ENCODE data around the gene SYTL2.

DNA sequence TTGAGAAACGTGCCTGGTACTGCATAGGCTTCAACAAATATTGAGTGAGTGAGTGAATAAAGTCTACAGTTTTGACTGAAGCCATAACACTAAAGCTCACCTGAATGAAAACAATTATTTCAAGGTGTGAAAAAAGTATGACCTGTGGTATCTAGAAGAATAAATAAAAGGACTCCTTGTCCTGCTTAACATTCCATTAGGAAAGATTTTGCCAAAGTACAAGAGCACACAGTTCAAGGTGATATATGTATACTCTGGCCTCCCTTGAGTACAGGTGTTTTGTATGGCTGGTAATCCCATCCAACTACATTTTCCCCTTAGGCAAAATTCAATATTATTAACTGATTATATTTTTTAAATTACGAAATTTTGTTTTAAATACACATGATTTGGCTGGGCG is 144.3 kb downstream of the SYTL2 start:
- TF ChIP-seq, protein P1, sequence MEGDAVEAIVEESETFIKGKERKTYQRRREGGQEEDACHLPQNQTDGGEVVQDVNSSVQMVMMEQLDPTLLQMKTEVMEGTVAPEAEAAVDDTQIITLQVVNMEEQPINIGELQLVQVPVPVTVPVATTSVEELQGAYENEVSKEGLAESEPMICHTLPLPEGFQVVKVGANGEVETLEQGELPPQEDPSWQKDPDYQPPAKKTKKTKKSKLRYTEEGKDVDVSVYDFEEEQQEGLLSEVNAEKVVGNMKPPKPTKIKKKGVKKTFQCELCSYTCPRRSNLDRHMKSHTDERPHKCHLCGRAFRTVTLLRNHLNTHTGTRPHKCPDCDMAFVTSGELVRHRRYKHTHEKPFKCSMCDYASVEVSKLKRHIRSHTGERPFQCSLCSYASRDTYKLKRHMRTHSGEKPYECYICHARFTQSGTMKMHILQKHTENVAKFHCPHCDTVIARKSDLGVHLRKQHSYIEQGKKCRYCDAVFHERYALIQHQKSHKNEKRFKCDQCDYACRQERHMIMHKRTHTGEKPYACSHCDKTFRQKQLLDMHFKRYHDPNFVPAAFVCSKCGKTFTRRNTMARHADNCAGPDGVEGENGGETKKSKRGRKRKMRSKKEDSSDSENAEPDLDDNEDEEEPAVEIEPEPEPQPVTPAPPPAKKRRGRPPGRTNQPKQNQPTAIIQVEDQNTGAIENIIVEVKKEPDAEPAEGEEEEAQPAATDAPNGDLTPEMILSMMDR (IDR thresholded peaks at IDR 0.05), result no peak
- no peak for TF ChIP-seq POLR2A (IDR thresholded peaks at IDR 0.05)
- TF ChIP-seq EP300 (IDR thresholded peaks at IDR 0.05), result no peak

Data from ovary (tissue), 3 donors.